Lower leg skin (tissue), 3 donors: ENCODE data around the gene ZSWIM4.

Experiments
- CTCF ChIP-seq, 3 donors: fragments of 450-650 bp; IDR thresholded peaks; one replicate each; pipeline ENCODE4 v1.5.1; 2016; ENCODE audit warnings: antibody characterized with exemption in 3 of 3, mild to moderate bottlenecking in 3 of 3, moderate library complexity in 2 of 3
- POLR2A ChIP-seq, 2 donors: fragments of 450-650 bp; IDR thresholded peaks; one replicate each; pipeline ENCODE4 v1.6.1; 2016 to 2017; ENCODE audit warnings: antibody characterized with exemption in 2 of 2, mild to moderate bottlenecking in 1 of 2, moderate library complexity in 1 of 2

GRCh38 chr19:13843104-13843921 is 48.1 kb downstream of the ZSWIM4 start:
- TF ChIP-seq CTCF (IDR thresholded peaks at IDR 0.05) (no peak), POLR2A (IDR thresholded peaks at IDR 0.05) (no peak)
